ENCODE data around the gene IDH2.

- TF ChIP-seq EZH2 (IDR thresholded peaks at IDR 0.05) (no peak), POLR2AphosphoS5 (IDR thresholded peaks at IDR 0.05; ENCODE audit: borderline replicate concordance, low read depth, low read length) (no peak), FOXP2 (optimal IDR thresholded peaks at IDR 0.05; ENCODE audit: control extremely low read depth, extremely low read length, insufficient read depth) (no peak)
Measured at GRCh38 chr15:90086868-90087268, 15.4 kb downstream of the IDH2 start.
